ENCODE measurements around the gene ATP2A3. TPM values are rescaled to one million over a fixed set of nuclear protein-coding genes. Genes with fewer than 3 reads are reported as not detected.

ATP2A3 gene
- total and polyA plus RNA-seq, 10 donors = 103 to 240 (median 194) TPM

Other genes with a start within 250 kb of the ATP2A3 start
- 1 to 10 TPM; 1.5 to 4.7 (median 2.6) TPM for gene HASPIN, start 240.5 kb downstream of the ATP2A3 start, total RNA-seq
- gene HASPIN, start 240.5 kb downstream of the ATP2A3 start, polyA plus RNA-seq = 1 to 10 TPM in 2 of 3 donors, under 1 TPM in 1; 0.74 to 2.5 (median 1.8) TPM
- gene ITGAE, start 163.2 kb downstream of the ATP2A3 start, total RNA-seq = 10 to 100 TPM; 20.3 to 31.4 (median 26.3) TPM
- gene ITGAE, start 163.2 kb downstream of the ATP2A3 start, polyA plus RNA-seq = 10 to 100 TPM; 75.2 to 91.1 (median 78.3) TPM
- 10 to 100 TPM; 24.9 to 43.9 (median 39.8) TPM for gene NCBP3, start 118.2 kb downstream of the ATP2A3 start, total RNA-seq
- 10 to 100 TPM; 13.0 to 22.8 (median 20.6) TPM for gene NCBP3, start 118.2 kb downstream of the ATP2A3 start, polyA plus RNA-seq
- 10 to 100 TPM in 2 of 7 donors, 1 to 10 TPM in 5; 7.7 to 13.0 (median 8.8) TPM for gene CAMKK1, start 71.4 kb downstream of the ATP2A3 start, total RNA-seq
- gene CAMKK1, start 71.4 kb downstream of the ATP2A3 start, polyA plus RNA-seq = 10 to 100 TPM in 1 of 3 donors, 1 to 10 TPM in 2; 5.2 to 10.0 (median 10.0) TPM
- gene P2RX1, start 48.0 kb downstream of the ATP2A3 start, total RNA-seq = 10 to 100 TPM; 16.8 to 46.3 (median 23.1) TPM
- 10 to 100 TPM in 2 of 3 donors, 1 to 10 TPM in 1; 9.2 to 22.0 (median 10.3) TPM for gene P2RX1, start 48.0 kb downstream of the ATP2A3 start, polyA plus RNA-seq
- 100 to 1,000 TPM in 6 of 7 donors, 10 to 100 TPM in 1; 70.1 to 153 (median 111) TPM for gene ZZEF1, start 178.6 kb upstream of the ATP2A3 start, total RNA-seq
- 10 to 100 TPM in 1 of 3 donors, 1 to 10 TPM in 2; 5.3 to 12.7 (median 5.5) TPM for gene ZZEF1, start 178.6 kb upstream of the ATP2A3 start, polyA plus RNA-seq
- 10 to 100 TPM in 6 of 7 donors, 1 to 10 TPM in 1; 7.5 to 24.7 (median 16.3) TPM for gene CYB5D2, start 178.8 kb upstream of the ATP2A3 start, total RNA-seq
- 10 to 100 TPM in 2 of 3 donors, 1 to 10 TPM in 1; 9.7 to 14.7 (median 11.0) TPM for gene CYB5D2, start 178.8 kb upstream of the ATP2A3 start, polyA plus RNA-seq